AG10803 (cell line): ENCODE measurements around the gene SFXN5.
"Not testable (repeated sequence)": the region's sequence is repeated elsewhere in the genome, so short reads cannot be mapped to it uniquely, and the experiment has no call there.

Source experiments
- DNase-seq: peaks from one replicate; pipeline ENCODE4 v3.0.0; 2010; ENCODE audit warnings: low read depth
- H3K4me3 ChIP-seq: 2 replicates; pipeline ENCODE4 v1.5.1; 2011; ENCODE audit warnings: mild to moderate bottlenecking, low read length, control low read depth
- TF ChIP-seq, protein P1 (sequence below): conservative IDR thresholded peaks from 2 replicates; pipeline ENCODE4 v1.5.1; 2011; ENCODE audit warnings: mild to moderate bottlenecking, low read length, control low read depth, inconsistent platforms

Gene SFXN5

DNA sequence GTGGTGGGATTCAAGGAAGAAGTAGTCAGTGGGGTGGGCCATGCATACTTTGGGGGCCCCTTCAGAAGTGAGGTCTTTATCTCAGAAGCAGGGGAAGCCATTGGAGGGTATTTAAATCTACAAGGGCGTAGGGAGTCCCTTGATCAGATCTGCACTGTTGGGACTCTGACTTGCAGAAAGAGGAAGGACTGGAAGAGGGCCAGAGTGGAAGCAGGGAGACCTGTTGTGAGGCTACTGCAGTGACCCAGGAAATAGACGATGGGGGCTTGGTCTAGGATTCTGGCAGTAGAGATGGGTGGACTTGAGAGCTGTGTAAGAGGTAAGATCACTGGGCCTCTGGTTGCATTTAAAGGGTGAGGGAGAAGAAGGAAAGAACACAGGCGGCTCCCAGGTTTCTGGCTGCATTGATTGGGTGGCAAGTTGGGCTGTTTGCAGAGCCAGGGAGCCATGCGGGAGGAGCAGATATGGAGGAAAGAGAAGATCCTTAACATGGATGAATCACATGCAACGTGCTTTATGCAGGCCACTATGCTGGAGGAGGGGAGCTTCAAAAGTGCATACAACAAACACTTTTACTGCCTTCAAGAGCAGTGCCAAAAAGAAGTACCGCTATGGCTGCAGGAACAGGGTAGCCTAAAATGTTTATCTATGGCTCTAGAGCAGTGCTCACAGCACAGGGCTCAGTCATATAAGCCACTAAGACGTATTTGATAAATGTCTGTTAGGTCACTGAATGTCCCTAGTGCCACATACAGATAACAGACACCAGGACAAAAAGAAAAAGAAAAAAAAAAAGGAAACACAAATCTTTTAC is 2.3 kb downstream of the SFXN5 start:
- no peak for DNase-seq
- TF ChIP-seq, protein P1, sequence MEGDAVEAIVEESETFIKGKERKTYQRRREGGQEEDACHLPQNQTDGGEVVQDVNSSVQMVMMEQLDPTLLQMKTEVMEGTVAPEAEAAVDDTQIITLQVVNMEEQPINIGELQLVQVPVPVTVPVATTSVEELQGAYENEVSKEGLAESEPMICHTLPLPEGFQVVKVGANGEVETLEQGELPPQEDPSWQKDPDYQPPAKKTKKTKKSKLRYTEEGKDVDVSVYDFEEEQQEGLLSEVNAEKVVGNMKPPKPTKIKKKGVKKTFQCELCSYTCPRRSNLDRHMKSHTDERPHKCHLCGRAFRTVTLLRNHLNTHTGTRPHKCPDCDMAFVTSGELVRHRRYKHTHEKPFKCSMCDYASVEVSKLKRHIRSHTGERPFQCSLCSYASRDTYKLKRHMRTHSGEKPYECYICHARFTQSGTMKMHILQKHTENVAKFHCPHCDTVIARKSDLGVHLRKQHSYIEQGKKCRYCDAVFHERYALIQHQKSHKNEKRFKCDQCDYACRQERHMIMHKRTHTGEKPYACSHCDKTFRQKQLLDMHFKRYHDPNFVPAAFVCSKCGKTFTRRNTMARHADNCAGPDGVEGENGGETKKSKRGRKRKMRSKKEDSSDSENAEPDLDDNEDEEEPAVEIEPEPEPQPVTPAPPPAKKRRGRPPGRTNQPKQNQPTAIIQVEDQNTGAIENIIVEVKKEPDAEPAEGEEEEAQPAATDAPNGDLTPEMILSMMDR: no peak
- H3K4me3 ChIP-seq: peak overlapping the region; percentile 86

DNA sequence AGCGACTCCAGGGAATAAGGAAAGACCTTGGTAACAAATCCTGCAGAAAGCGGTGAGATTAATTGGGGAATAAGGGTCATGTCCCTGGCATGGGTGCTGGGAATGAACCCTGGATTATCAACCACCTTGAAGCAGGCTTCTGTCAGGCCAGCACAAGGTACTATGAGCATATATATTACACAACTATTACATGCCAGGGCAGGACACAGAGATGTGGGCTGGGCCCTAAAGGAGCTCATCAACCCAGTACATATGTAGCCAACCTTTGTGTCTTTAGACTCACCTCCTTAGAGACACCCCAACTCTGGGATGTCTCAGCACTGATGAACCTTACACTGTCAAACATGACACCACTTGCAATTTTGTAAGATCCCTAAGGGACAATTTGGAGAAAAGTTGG is 3.4 kb downstream of the SFXN5 start:
- H3K4me3 ChIP-seq: no peak overlapping the region
- no peak for DNase-seq
- TF ChIP-seq, protein P1: no peak

DNA sequence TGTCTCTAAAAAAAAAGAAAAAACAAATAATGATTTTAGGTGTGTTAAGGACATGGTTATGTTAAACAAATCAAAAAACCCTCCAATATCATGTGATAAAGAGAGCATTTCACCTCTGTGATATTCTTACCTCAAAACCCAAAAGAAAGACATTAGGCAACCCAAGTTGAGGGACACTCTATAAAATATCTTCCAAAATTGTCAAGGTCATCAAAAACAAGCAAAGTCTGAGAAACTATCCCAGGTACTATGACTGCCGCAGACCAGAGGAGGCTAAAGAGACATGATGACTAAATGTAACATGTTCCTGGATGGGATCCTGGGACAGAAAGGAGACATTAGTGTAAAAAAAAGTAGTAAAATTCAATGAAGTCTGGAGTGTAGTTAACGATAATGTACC is 4.5 kb downstream of the SFXN5 start:
- TF ChIP-seq, protein P1: no peak
- DNase-seq: no peak
- H3K4me3 ChIP-seq: no peak overlapping the region

DNA sequence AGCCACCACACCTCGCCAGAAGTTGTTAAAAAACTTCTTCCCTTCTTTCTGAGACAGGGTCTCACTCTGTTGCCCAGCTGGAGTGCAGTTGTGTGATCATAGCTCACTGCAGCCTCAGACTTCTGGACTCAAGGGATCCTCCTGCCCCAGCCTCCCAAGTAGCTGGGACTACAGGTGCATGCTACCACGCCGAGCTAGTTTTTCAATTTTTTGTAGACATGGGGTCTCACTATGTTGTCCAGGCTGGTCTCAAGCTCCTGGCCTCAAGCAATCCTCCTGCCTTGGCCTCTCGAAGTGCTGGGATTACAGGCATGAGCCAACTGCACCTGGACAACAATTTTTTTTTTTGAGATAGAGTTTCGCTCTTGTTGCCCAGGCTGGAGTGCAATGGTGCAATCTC is 6.4 kb downstream of the SFXN5 start:
- not testable (repeated sequence) for H3K4me3 ChIP-seq, DNase-seq

DNA sequence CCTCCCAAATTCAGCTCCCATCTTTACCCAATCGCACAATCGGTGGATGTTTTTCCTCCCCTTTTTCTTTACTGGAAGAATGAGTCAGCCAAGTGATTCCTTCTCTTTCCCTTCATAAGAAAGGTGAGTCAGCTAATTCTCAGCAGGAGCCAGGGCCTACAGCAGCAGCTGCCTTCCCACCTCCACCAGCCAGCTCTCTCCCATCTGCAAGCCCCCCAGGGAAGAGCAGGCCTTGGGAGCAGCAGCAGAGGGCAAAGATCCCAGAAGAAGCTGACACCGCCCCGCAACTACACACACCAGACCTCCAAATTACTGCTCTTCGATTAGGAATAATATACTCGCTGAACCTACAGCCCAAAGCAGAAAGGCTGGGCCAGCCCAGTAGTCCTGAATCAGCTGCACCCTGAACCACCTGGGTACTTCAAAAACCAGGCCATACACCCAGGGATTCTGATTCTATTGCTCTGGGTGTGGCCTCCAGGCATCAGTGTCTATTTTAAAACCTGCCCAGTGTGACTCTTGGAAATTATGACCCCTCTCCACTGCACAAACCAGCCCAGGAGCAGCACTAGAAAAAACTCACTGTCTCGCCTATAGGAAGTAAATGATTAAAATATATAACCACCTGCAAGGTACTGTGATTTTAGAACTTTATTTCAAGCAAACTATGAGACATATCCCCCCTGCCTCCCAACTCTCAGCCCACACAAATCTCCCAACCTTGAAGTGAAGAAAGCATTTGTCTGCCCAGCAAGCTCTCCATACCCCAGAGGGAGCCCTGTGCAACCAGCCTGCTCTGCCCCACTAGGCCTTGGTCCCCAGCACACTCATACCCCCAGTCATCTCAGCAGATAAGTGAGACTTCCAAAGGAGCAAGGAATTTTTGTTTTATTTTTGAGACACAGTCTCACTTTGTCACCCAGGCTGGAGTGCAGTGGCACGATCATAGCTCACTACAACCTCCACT is 7.3 kb downstream of the SFXN5 start:
- H3K4me3 ChIP-seq: no peak overlapping the region
- TF ChIP-seq, protein P1: no peak
- peak; percentile 74 for DNase-seq

DNA sequence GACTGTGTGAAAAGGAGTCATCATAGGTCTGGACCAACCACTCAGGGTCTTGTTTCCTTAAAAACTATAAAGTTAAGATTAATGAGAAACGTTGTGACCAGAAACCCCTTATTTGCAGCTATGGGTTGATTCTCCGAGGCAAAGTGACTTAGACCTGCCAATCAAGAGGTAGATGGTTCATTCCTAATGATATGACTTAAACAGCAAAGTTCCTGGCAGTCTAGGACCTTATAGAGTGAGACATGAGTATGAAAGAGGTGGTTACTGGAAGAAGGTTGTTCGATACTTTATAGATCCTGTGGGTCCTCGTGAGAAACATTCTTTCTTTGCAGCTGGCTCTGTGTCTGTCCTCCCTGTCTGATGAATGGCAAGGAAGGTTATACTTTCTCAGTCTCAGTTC is 8.0 kb downstream of the SFXN5 start:
- no peak for DNase-seq
- no peak overlapping the region for H3K4me3 ChIP-seq
- TF ChIP-seq, protein P1: no peak

DNA sequence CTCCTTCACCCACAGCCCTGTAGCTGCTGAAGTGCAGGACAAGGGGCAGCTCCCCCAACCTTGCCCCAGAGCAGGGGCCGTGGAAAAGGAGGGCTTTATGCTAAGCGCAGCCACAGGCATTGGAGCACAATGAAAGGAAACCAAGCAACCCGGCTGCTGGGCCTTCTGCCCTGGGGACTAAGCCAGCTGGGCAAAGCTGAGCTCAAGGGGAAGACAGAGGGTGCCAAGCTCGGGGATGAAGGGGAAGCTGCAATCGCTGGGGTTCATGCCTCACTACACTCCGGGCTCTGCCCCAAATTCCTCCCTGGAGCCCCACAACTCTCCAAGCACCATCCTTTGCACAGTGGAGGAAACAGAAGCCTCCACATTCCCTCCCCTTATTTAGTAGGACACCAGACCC is 12.4 kb downstream of the SFXN5 start:
- TF ChIP-seq, protein P1: no peak
- no peak for DNase-seq
- no peak overlapping the region for H3K4me3 ChIP-seq
